Activated CD8-positive, alpha-beta memory T cell treated with anti-CD3 and anti-CD28 coated beads, Interleukin-2, amount 50 U/mL, for 4 hours (primary cell): Measurements from ENCODE around the gene FBP2.

Experiments
- DNase-seq: peaks from one replicate; pipeline ENCODE4 v3.0.0-alpha.2; 2020

The FBP2 gene

GRCh38 chr9:94593459-94594345 is at the start of gene FBP2:
Gene FBP2, minus strand, starts transcription at chr9:94593824. Its CDS starts 98 bp downstream, at chr9:94593726.
- no peak for DNase-seq

GRCh38 chr9:94643176-94643575 is 49.6 kb upstream of the FBP2 start:
- no peak for DNase-seq

GRCh38 chr9:94642501-94642900 is 48.9 kb upstream of the FBP2 start:
- no peak for DNase-seq

- no peak for DNase-seq
These were observed 46.4 kb upstream of the FBP2 start for GRCh38 chr9:94639999-94640376.

- peak; percentile 56 for DNase-seq
These were observed 45.7 kb upstream of the FBP2 start, which contains the start of gene FBP1 for GRCh38 chr9:94639061-94639998. Gene FBP1, minus strand, starts transcription at chr9:94639518. Its CDS starts 208 bp downstream, at chr9:94639310.

- no peak for DNase-seq
These were observed 44.9 kb upstream of the FBP2 start for GRCh38 chr9:94638335-94639060.

GRCh38 chr9:94632737-94633136 is 39.1 kb upstream of the FBP2 start:
- no peak for DNase-seq

- no peak for DNase-seq
These were observed 38.0 kb upstream of the FBP2 start for GRCh38 chr9:94631599-94631998.

- no peak for DNase-seq
These were observed 37.2 kb upstream of the FBP2 start for GRCh38 chr9:94630833-94631232.

GRCh38 chr9:94630281-94630680 is 36.7 kb upstream of the FBP2 start:
- no peak for DNase-seq

- no peak for DNase-seq
These were observed 33.7 kb upstream of the FBP2 start for GRCh38 chr9:94627287-94627686.

GRCh38 chr9:94625835-94626234 is 32.2 kb upstream of the FBP2 start:
- no peak for DNase-seq

- no peak for DNase-seq
These were observed 31.0 kb upstream of the FBP2 start for GRCh38 chr9:94624629-94625028.

GRCh38 chr9:94623253-94623652 is 29.6 kb upstream of the FBP2 start:
- DNase-seq: no peak

GRCh38 chr9:94622087-94622800 is 28.6 kb upstream of the FBP2 start:
- no peak for DNase-seq

GRCh38 chr9:94619026-94619425 is 25.4 kb upstream of the FBP2 start:
- DNase-seq: no peak

- no peak for DNase-seq
These were observed 19.4 kb upstream of the FBP2 start for GRCh38 chr9:94613003-94613402.

GRCh38 chr9:94612071-94612470 is 18.4 kb upstream of the FBP2 start:
- no peak for DNase-seq

- peak; percentile 39 for DNase-seq
These were observed 18.0 kb upstream of the FBP2 start for GRCh38 chr9:94611638-94612068.

- DNase-seq: no peak
These were observed 16.6 kb upstream of the FBP2 start for GRCh38 chr9:94610181-94610606.

- DNase-seq: no peak
These were observed 13.7 kb upstream of the FBP2 start for GRCh38 chr9:94607423-94607691.

GRCh38 chr9:94606646-94607422 is 13.2 kb upstream of the FBP2 start:
- DNase-seq: no peak
